GM18951 (cell line): ENCODE data around the gene NPHP4.

Experiments used
- POLR2A ChIP-seq: IDR thresholded peaks from 4 replicates; pipeline ENCODE4 v1.6.1; 2011; ENCODE audit warnings: mild to moderate bottlenecking; ENCODE audit not compliant: insufficient read length, insufficient read depth; ENCODE audit errors: extremely low read depth
- in situ Hi-C: fragments of 300-500 bp; cut with MboI; formaldehyde crosslinking; loops from one replicate; pipeline ENCODE4 v1.12.0; 2022; ENCODE audit warnings: low sequenced_read_pairs, mixed read lengths, inconsistent platforms; ENCODE audit not compliant: unreplicated experiment

Gene NPHP4

DNA sequence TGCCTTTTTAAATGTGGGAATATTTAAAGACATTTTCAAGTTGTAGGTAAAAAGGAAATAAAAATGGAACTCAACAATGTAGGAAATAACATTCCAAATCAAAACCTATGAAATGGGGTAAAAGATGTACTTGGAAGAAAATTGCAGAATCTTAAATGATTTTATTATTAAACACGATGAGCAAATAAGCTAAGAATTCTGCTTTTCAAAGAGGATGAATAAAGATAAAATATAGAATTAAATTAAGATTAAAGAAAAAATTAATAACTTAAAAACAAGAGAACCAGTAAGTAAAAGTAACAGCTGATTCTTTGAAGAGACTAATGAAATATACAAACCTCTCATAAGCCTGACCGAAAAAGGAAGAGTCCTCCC is 74.0 kb downstream of the NPHP4 start:
- in situ Hi-C loops: loop anchor here (10.0 kb wide), 1 partner anchor 403 kb away; no protein-coding TSS in a partner anchor
- TF ChIP-seq POLR2A: no peak

DNA sequence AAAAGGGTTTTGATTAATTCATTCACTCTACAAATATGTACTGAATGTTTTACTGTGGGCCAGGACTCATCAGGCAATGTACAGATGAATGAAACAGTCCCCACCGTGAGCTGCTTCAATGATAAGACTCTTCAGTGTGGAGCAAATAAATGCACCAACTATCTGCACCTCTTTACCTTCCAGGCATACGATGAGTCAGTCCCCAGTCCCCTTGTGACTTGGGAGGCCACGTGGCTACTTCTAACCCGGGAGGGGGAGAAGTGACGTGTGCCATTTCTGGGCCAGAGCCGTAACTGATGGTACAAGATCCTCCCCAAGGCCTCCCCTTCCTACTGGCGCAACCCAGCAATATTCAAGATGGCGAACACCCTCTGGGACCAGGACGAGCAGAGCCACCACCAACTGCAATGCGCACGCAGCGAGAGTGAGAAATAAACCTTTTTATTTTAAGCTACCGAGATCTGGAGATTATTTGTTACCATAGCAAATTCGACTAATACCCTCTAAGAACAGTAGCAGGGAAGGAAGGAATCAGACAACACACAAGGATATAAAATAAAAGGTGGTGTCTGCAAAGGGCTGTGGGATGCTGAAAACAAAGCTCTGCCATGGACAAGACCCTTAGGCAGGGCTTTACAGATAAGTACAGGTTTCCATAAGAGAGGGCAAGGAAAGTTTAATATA is 74.5 kb downstream of the NPHP4 start:
- no peak for TF ChIP-seq POLR2A

DNA sequence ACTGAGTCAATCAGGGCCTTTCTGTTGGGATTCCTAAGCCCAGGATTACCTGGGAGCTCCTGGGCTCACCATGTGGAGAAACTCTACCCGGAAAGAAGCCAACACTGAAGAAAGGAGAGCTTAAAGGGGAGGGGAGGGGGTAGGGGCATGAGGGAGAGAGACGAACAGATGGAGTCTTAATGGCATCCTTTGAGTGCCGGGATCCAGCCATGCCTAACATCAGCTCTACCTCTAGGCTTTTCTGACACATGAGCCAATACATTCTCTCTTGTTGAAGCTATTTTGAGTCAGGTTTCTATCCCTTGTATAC is 75.0 kb downstream of the NPHP4 start:
- in situ Hi-C loops: loop anchor here (10.0 kb wide), 1 partner anchor 402 kb away; no protein-coding TSS in a partner anchor
- TF ChIP-seq POLR2A: no peak

More for the DNA sequence above, 74.5 kb downstream of the NPHP4 start:
- in situ Hi-C loops: loop anchor here (10.0 kb wide), 1 partner anchor 403 kb away; no protein-coding TSS in a partner anchor

DNA sequence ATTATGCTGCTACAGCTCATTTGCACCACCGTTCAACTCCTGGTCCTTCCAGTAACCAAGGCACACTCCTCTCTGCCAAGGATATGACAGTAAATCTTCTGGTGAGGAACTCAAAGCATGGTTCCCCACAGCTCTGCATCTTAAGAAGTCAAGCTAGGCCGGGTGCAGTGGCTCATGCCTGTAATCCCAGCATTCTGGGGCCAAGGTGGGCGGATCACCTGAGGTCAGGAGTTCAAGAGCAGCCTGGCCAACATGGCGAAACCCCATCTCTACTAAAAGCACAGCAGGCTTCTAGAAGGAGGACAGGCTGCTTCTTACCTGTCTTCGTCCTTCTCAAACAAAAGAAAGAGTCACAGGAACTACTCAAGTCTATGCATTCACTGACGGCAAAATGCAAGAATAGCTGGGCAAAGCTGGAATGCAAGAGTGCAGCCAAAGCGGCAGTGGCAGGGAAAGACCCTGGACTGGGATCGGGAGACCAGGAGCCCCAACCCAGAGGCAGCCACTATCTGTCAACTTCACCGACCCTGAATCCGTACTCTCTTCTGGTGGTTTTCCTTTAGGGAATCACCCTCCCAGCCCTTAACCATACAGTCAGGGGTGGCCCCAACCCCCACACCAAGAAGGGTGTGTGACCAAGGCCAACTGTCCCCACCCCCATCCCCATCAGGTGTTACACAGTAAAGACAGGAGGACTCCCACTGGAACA is 75.5 kb downstream of the NPHP4 start:
- in situ Hi-C loops: loop anchor here (10.0 kb wide), 1 partner anchor 402 kb away; no protein-coding TSS in a partner anchor
- TF ChIP-seq POLR2A: no peak

DNA sequence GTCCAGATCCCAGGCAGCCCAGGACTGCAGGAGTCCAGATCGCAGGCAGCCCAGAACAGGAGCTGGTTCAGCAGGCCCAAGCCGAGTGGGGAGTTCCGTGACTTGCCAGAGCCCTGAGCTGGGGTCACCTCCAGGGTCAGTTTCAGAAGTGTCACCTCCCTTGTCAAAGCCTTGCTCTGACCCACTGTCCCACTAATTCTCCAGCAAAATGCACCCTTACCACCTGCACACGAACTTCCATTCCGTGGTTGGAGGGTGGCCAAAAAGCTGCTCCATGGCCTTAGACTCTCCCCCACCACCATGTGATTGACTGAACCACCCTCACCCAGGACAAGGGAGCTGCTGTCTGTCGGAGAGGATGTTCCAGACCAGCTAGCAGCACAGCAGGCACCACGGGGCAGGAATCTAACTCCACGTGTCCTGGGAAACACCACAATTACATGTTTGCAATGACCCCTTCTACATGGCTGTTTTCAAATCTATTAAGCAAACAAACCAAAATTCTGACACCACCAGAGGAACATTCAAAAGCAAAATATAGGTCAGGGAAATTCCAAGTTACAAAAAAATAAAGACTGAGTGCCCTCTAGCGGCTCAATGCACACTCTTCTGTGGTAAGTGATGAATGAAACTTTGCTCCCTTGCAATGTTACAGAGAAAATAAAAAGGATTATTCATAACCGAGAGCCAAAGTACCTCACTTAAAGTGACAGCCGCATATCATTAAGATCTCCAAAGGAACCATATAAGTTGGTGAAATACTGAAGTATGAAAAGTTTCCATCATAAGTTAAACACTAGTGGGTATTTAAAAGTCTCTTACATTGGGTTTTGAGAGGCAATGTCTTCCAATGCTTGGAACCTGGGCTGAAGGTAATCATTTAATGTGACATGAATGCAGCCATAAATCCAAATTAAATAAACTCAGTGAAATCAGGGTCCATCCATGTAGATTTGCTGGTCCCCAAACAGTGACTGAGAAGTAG is 76.3 kb downstream of the NPHP4 start:
- in situ Hi-C loops: loop anchor here (10.0 kb wide), 1 partner anchor 401 kb away; no protein-coding TSS in a partner anchor
- no peak for TF ChIP-seq POLR2A

DNA sequence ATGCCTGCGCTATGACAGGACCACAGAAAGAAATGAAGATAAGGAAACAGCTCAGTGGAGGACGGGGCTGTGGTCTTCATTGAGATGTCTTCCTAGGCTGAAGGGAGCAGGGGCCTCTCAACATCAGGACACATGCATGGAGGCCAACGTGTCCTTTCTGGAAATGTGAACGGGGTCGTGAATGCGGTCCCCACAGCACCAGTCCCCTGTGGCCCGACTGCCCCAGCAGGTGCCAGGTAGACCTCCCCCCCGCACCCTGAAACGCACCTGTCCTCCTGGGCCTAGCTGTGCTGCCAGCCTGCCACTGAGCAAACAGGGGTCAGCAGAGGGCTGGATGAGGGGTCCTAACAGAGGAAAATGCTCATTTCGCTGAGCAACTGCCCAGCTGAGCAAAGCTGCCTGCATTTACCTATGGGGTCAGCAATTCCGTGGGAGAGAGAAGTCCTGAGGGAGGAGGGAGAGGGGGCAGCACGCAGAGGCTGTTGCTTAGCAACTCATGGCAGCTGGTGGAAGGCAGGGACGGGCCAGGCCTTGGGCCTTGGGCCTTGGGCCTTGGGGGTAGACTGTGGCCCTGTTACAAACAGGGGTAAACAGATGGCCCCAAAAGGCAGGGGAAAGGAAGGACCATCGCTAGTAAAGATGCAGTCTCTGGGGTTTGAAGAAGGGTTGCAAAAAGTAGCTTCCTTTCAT is 77.4 kb downstream of the NPHP4 start:
- no peak for TF ChIP-seq POLR2A
- in situ Hi-C loops: loop anchor here (10.0 kb wide), 1 partner anchor 400 kb away; no protein-coding TSS in a partner anchor

DNA sequence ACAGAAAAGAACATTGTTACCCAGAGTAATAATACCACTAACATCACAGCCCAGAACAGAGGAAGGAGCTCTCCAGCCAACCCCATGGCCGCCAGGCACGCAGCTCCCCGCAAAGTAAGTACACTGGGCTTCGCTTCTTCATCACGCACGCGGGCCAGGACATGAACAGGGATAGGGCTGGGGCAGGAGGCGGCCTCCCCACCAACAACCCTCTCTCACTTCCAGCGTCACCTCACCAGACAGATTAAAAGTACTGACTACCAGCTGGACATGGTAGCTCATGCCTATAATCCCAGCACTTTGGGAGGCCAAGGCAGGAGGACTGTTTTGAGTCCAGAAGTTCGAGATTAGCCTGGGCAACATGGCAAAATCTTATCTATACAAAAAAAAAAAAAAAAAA is 78.3 kb downstream of the NPHP4 start:
- no peak for TF ChIP-seq POLR2A
- in situ Hi-C loops: loop anchor here (10.0 kb wide), 1 partner anchor 399 kb away; no protein-coding TSS in a partner anchor

DNA sequence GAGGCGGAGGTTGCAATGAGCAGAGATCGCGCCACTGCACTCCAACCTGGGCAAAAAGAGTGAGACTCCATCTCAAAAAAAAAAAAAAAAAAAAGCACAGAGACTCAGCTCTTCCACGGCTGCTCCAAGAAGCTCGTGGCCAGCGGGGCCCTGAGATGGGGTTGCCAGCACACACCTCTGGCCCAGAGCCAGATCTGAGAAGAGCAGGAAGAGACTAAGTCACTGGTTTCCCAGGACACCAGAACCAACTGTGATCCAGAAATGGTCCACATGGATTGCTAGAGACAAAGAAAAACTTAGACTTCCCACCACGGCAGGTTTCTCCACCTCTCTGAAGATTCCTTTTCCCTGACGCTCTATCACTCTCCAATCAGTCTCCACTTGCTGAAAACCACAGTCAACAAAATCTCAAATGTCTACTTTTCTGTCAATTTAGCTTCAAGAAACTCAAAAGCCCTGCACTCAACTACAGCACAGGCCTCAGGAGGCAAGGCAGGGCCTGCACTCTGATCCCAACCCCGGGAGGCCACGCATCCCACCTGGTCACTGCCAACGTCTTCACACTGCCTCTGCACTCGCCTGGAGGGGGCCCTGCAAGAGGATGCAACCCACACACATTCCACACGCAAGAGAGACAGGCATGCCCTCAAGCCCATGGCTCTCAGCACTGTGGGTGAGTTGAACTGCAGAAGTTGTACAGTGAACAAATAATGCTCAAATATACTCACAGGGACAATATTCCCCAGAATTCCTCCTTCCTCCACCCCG is 79.0 kb downstream of the NPHP4 start:
- in situ Hi-C loops: loop anchor here (10.0 kb wide), 1 partner anchor 398 kb away; no protein-coding TSS in a partner anchor
- TF ChIP-seq POLR2A: no peak

DNA sequence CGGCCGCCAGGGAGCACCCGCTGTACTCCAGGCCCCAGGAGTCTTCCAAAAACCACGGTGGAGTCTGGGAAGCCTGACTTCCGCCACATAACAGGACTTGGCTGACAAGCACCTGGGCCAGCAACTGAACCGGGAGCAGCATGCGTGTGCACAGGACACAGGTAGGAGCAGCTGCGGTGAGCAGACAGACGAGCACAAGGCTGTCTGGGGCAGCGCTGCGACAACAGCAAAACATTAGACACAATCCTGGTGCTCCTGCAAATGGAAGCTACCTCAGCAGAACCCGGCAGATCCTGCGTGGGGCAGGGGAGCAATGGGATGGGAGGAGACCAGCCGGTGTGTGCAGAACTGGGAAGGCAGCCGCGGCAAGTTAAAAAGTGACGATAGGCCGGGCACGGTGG is 80.4 kb downstream of the NPHP4 start:
- no peak for TF ChIP-seq POLR2A
- in situ Hi-C loops: loop anchor here (10.0 kb wide), 1 partner anchor 397 kb away; no protein-coding TSS in a partner anchor

DNA sequence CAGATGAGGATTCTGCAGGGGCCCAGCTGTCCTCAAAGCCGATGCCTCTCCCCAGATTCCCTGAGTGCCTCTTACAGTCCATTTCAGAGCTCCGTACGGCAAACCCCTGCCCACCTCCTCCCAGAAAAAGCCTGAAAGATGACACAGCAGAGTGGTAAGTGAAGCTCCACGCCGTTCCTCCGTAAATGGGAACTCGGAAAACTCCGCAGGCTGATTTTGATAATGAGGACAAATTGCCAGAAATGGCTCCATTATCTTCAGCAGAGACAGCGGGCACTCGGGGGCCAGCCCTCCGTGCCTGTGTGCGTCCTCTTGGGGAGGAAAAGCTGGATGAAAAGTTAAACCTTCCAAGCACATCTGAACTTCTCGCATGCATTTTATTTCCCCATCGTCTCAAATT is 81.1 kb downstream of the NPHP4 start:
- in situ Hi-C loops: loop anchor here (10.0 kb wide), 1 partner anchor 396 kb away; no protein-coding TSS in a partner anchor
- no peak for TF ChIP-seq POLR2A

DNA sequence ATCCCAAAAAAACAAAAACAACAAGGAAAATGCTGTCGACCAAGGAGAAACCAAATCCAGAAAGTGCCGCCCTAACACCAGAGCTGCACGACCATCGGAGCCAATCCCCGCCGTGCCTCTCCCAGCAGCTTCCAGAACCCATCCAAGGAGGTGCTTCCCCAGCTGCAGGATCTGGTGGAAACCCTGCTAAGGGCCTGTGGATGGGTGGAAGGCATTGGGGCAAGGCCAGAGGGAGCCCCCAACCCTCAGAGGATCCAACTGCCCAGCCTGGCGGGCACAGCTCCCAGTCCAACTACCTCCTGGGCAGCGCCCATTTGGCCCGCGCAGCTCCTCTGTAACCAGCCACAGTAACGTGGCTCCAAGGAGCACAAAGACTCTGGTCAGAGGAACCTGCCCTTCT is 81.6 kb downstream of the NPHP4 start:
- no peak for TF ChIP-seq POLR2A
- in situ Hi-C loops: loop anchor here (10.0 kb wide), 1 partner anchor 396 kb away; no protein-coding TSS in a partner anchor
